Type B pancreatic cell (in vitro differentiated cells): ENCODE results near the gene TRAF7. TPM values are rescaled to one million over a fixed set of nuclear protein-coding genes. Genes with fewer than 3 reads are reported as not detected.

Experiments
- DNase-seq: peaks from one replicate; pipeline ENCODE4 v3.0.0; 2021; ENCODE audit warnings: mixed read lengths; ENCODE audit not compliant: unreplicated experiment; ENCODE audit errors: extremely low spot score
- H3K27ac Mint-ChIP-seq: 2 replicates; pipeline ENCODE4 v1.8.0; 2021; ENCODE audit warnings: mild to moderate bottlenecking, mixed read lengths
- H3K27me3 Mint-ChIP-seq: 2 replicates; pipeline ENCODE4 v1.8.0; 2021; ENCODE audit warnings: mixed read lengths
- H3K36me3 Mint-ChIP-seq: 2 replicates; pipeline ENCODE4 v1.8.0; 2021; ENCODE audit warnings: mixed read lengths
- H3K4me1 Mint-ChIP-seq: one replicate; pipeline ENCODE4 v1.8.0; 2021; ENCODE audit warnings: mixed read lengths; ENCODE audit not compliant: unreplicated experiment
- H3K4me3 Mint-ChIP-seq: 2 replicates; pipeline ENCODE4 v1.8.0; 2021; ENCODE audit warnings: mild to moderate bottlenecking, mixed read lengths
- H3K9me3 Mint-ChIP-seq: 2 replicates; pipeline ENCODE4 v1.8.0; 2021; ENCODE audit warnings: mixed read lengths
- CTCF ChIP-seq: fragments of 200-600 bp; sonication (generic); conservative IDR thresholded peaks from 2 replicates; pipeline ENCODE4 v1.5.0; 2021; ENCODE audit warnings: antibody characterized with exemption, mild to moderate bottlenecking
- total RNA-seq: library from RNA; stranded (reverse); gene quantifications from 2 replicates; pipeline ENCODE4 v1.2.1, GENCODE V29; 2021; ENCODE audit warnings: low replicate concordance

TRAF7 gene
- total RNA-seq, 1 donor from 2014 or later: 71.0 TPM

DNA sequence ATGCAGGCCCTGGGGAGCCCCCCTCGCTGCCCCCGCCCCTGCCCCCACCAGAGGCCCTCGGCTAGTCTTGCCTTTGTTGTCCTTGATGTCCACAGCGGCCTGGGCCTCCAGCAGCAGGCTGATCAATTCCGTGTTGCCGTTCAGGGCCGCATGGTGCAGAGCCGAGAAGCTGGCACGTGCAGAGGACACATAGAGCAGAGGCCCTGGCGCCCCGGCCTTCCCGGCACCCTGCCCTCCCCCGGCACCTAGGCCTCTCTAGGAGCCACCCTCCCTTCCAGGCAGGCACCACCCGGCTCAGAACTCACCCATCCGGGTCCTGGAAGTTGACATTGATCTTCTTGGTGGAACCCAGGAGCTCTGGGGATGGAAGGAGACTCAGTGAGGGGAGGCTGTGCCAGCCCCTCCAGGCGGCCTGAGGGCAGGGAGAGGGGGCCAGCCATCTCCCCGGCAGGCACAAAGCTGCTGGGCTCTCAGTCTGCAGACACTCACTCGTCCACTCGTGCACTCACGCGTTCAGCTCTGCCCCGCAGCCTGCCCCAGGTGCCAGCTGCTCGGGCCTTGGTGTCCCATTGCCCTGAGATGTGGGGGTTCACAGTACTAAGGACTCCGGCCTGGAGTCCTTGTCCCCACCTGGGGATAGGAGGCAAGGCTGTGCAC, 34.5 kb downstream of the TRAF7 start:
- no peak overlapping the region for H3K4me3 Mint-ChIP-seq
- no peak for DNase-seq
- H3K4me1 Mint-ChIP-seq: no peaks in the 10 kb centered on the region
- no peak overlapping the region for H3K27ac Mint-ChIP-seq
- peaks cover 5% of the 10 kb centered on the region for H3K27me3 Mint-ChIP-seq
- no peaks in the 10 kb centered on the region for H3K9me3 Mint-ChIP-seq
- no peaks in the 10 kb centered on the region for H3K36me3 Mint-ChIP-seq
- no peak for TF ChIP-seq CTCF

DNA sequence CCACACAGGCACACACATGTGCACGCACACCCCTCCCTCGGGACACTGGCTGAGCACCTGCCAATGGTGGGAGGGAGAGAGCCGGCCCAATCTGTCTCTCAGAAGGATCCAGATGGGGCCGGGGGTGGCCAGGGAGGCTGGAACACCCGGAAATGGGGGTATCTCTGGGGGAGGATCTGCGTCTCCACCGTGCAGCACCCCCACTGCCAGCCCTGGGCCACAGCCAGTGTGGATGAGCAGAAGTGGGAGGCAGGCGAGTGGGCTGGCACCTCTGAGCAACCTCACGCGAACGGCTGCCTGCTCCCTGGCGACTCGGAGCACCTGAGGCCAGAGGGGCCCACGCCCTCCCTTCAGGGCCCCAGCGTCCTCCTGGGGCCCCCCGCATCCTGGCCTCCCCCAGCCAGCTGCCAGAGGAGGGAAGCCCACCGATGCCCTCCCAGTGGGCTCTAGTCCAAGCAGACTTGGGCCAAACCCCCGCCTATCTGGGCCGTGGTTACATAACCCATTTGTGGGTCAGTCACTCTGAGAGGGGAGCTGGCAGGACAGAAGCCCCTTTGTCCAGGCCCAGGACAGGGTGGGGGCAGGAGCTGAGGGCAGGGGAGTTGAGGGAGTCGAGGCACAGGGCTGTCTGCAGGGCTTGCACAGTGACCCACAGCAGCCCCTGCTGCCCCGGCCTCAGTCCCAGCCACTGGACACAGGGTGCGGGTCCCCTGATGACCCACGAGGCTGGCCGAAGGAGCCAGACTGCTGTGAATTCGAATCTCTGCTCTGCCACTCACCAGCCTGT, 35.3 kb downstream of the TRAF7 start:
- no peak overlapping the region for H3K27ac Mint-ChIP-seq
- no peaks in the 10 kb centered on the region for H3K36me3 Mint-ChIP-seq
- no peak for TF ChIP-seq CTCF
- peaks cover 5% of the 10 kb centered on the region for H3K27me3 Mint-ChIP-seq
- DNase-seq: no peak
- no peaks in the 10 kb centered on the region for H3K9me3 Mint-ChIP-seq
- no peaks in the 10 kb centered on the region for H3K4me1 Mint-ChIP-seq
- H3K4me3 Mint-ChIP-seq: no peak overlapping the region

DNA sequence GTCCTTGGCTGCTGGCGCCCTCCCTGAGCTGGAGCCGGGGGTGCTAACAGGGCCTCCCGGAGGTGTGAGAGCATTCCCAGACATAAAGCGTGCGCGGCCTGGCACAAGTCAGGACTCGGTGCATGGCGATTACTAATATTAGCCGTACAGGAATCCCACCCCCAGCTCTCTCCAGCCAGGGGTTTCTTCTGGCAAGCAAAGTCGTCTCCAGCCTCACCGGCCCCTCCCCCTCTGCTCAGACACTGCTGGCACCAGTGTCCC, 35.8 kb downstream of the TRAF7 start:
- Mint-ChIP-seq H3K4me3 (no peak overlapping the region), H3K4me1 (no peaks in the 10 kb centered on the region)
- TF ChIP-seq CTCF: no peak

DNA sequence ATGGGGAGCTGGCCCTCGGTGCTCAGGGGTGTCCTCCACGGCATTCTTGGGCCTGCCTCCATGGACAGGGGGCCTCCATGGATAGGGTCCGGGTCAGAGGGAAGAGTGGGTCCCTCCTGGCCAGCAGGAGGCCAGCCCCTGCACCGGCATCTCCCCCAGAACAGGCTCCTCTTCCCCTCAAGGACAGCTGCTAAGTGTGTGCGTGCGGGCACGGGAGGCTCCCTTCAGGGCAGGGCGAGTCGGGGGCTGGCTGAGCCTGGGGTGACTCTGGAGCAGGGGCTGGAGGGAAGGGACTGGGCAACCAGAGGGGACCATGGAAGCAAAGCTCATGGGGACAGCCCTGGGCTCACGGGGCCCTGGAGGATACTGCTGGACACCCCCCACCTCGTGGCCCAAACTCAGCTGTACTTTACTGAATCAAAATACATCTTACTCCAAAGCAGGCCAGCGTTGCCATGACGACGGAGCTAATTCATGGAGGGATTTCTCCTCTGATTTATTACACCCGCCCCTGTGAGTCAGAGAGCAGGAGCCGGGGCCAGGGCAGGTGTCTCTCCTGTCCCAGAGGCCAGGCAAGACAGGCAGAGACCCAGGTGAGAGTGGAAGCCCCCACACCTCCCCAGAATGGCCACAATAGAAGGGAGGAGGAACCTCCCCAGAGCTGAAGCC, 38.7 kb downstream of the TRAF7 start:
- DNase-seq: no peak
- no peak for TF ChIP-seq CTCF
- Mint-ChIP-seq H3K36me3 (no peaks in the 10 kb centered on the region), H3K9me3 (no peaks in the 10 kb centered on the region), H3K4me1 (no peaks in the 10 kb centered on the region), H3K27me3 (peaks cover 18% of the 10 kb centered on the region), H3K27ac (peak overlapping the region; percentile 43), H3K4me3 (no peak overlapping the region)

More for the DNA sequence above, 35.8 kb downstream of the TRAF7 start:
- no peak for DNase-seq
- H3K36me3 Mint-ChIP-seq: no peaks in the 10 kb centered on the region
- no peaks in the 10 kb centered on the region for H3K9me3 Mint-ChIP-seq
- no peak overlapping the region for H3K27ac Mint-ChIP-seq
- peaks cover 5% of the 10 kb centered on the region for H3K27me3 Mint-ChIP-seq

GRCh38 chr16:2194852-2195321, 39.3 kb downstream of the TRAF7 start:
- Mint-ChIP-seq H3K27ac (peak overlapping the region; percentile 43), H3K4me1 (no peaks in the 10 kb centered on the region), H3K27me3 (peaks cover 19% of the 10 kb centered on the region), H3K36me3 (no peaks in the 10 kb centered on the region), H3K9me3 (no peaks in the 10 kb centered on the region), H3K4me3 (peak overlapping the region; percentile 77)
- DNase-seq: no peak
- TF ChIP-seq CTCF: peak; percentile 65
